GM18858 (cell line): ENCODE results near the gene INTS2.
"Not testable (repeated sequence)": the region's sequence is repeated elsewhere in the genome, so short reads cannot be mapped to it uniquely, and the experiment has no call there.

Experiments
- ATAC-seq: cut with Tn5 transposase; IDR thresholded peaks from one replicate; pipeline ENCODE4 v1.9.1; 2021; ENCODE audit not compliant: unreplicated experiment

INTS2 gene

GRCh38 chr17:61852857-61853256, 74.9 kb downstream of the INTS2 start:
- no peak for ATAC-seq

GRCh38 chr17:61849674-61850073, 78.1 kb downstream of the INTS2 start:
- no peak for ATAC-seq

- no peak for ATAC-seq
Measured at GRCh38 chr17:61848896-61849295, 78.9 kb downstream of the INTS2 start.

- ATAC-seq: no peak
Measured at GRCh38 chr17:61848247-61848646, 79.5 kb downstream of the INTS2 start.

GRCh38 chr17:61847659-61848058, 80.1 kb downstream of the INTS2 start:
- no peak for ATAC-seq

GRCh38 chr17:61846761-61847375, 80.9 kb downstream of the INTS2 start:
- ATAC-seq: no peak

- ATAC-seq: no peak
Measured at GRCh38 chr17:61846088-61846487, 81.7 kb downstream of the INTS2 start.

- no peak for ATAC-seq
Measured at GRCh38 chr17:61843435-61843834, 84.3 kb downstream of the INTS2 start.

- ATAC-seq: no peak
Measured at GRCh38 chr17:61842899-61843298, 84.9 kb downstream of the INTS2 start.

- no peak for ATAC-seq
Measured at GRCh38 chr17:61839300-61839786, 88.4 kb downstream of the INTS2 start.

- no peak for ATAC-seq
Measured at GRCh38 chr17:61837175-61838051, 90.4 kb downstream of the INTS2 start.

GRCh38 chr17:61836266-61837174, 91.3 kb downstream of the INTS2 start:
- no peak for ATAC-seq

- no peak for ATAC-seq
Measured at GRCh38 chr17:61835606-61836005, 92.2 kb downstream of the INTS2 start.

GRCh38 chr17:61834610-61835009, 93.2 kb downstream of the INTS2 start:
- no peak for ATAC-seq

GRCh38 chr17:61833536-61834193, 94.1 kb downstream of the INTS2 start:
- no peak for ATAC-seq

- no peak for ATAC-seq
Measured at GRCh38 chr17:61832463-61832862, 95.3 kb downstream of the INTS2 start.

GRCh38 chr17:61831099-61831498, 96.7 kb downstream of the INTS2 start:
- ATAC-seq: no peak

- ATAC-seq: no peak
Measured at GRCh38 chr17:61828694-61829093, 99.1 kb downstream of the INTS2 start.

- ATAC-seq: no peak
Measured at GRCh38 chr17:61827649-61828395, 100.0 kb downstream of the INTS2 start.

GRCh38 chr17:61826866-61827265, 100.9 kb downstream of the INTS2 start:
- not testable (repeated sequence) for ATAC-seq
